ENCODE measurements around the gene RALA. TPM values are rescaled to one million over a fixed set of nuclear protein-coding genes. Genes with fewer than 3 reads are reported as not detected.

The RALA gene
- polyA plus RNA-seq, 1 donor (not counting 4 experiments of a cell fraction or from before 2014, with no cell fraction given), result 64.6 TPM

- H3K27ac ChIP-seq (ENCODE audit: control insufficient read depth, insufficient read depth, low read length), result no peak overlapping the region
- no peaks in the 10 kb centered on the region for H3K27me3 ChIP-seq (ENCODE audit: control insufficient read depth, extremely low read depth, insufficient read depth, low read length)
- dilution Hi-C loops (cut with MboI; ENCODE audit: extremely low pct_ligation_motif_present, low sequenced_read_pairs), result no loop called here
- no peak overlapping the region for H3K9ac ChIP-seq (ENCODE audit: control insufficient read depth, extremely low read depth, insufficient read depth, low read length)
- no peak for TF ChIP-seq EZH2 (IDR thresholded peaks at IDR 0.05; ENCODE audit: low read length)
- H3K79me2 ChIP-seq (ENCODE audit: control insufficient read depth, insufficient read depth, low read length), result peaks cover 65% of the 10 kb centered on the region
- H3K4me3 ChIP-seq (ENCODE audit: control insufficient read depth in 2 of 3, extremely low read depth in 1 of 3, insufficient read depth in 2 of 3, low read depth in 1 of 3, low read length in 3 of 3), result no peak overlapping the region
- H3K9me3 ChIP-seq (ENCODE audit: control insufficient read depth, low read depth, low read length), result no peaks in the 10 kb centered on the region
- H2AFZ ChIP-seq (ENCODE audit: control insufficient read depth, low read length), result no peak overlapping the region
- FAIRE-seq, result no peak
- H4K20me1 ChIP-seq (ENCODE audit: control insufficient read depth, extremely low read depth, insufficient read depth, low read length), result no peaks in the 10 kb centered on the region
- H3K4me1 ChIP-seq (ENCODE audit: control insufficient read depth, extremely low read depth, insufficient read depth, low read length), result peaks cover 4% of the 10 kb centered on the region
- H3K4me2 ChIP-seq (ENCODE audit: control insufficient read depth, extremely low read depth, insufficient read depth, low read depth, low read length), result no peak overlapping the region
- no peak for DNase-seq (ENCODE audit: low read depth, low spot score)
- no peaks in the 10 kb centered on the region for H3K9me1 ChIP-seq (ENCODE audit: control insufficient read depth, extremely low read depth, insufficient read depth, low read length)
- H3K36me3 ChIP-seq (ENCODE audit: control insufficient read depth in 2 of 2, extremely low read depth in 1 of 2, insufficient read depth in 2 of 2, low read length in 2 of 2), result peaks cover 0 to 2% of the 10 kb centered on the region in 2 experiments
Observed at GRCh38 chr7:39670052-39670451, 46.7 kb downstream of the RALA start.

DNA sequence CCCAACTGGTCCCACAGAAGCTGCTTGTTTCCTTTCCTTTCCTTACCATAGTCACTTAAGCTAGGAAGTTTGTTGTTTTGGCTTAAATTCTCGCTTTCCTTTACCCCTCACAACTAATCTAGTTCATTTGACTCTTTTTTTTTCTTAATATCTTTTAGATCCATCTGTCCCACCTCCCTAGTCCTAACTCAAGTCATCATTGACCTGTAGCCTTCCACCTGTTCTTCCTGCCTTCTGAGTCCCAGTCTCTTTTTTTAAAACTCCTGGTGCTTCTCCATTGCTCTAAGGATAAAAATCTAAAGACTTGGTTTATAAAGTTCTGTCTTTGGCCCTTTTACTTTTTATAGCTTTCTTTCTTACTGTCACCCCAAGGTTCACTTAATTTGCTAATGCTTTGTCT, 47.6 kb downstream of the RALA start:
- H4K20me1 ChIP-seq (ENCODE audit: control insufficient read depth, extremely low read depth, insufficient read depth, low read length), result no peaks in the 10 kb centered on the region
- no peak overlapping the region for H3K27ac ChIP-seq (ENCODE audit: control insufficient read depth, insufficient read depth, low read length)
- no peaks in the 10 kb centered on the region for H3K9me3 ChIP-seq (ENCODE audit: control insufficient read depth, low read depth, low read length)
- peaks cover 4% of the 10 kb centered on the region for H3K4me1 ChIP-seq (ENCODE audit: control insufficient read depth, extremely low read depth, insufficient read depth, low read length)
- DNase-seq (ENCODE audit: low read depth, low spot score) (no peak), FAIRE-seq (no peak)
- H3K27me3 ChIP-seq (ENCODE audit: control insufficient read depth, extremely low read depth, insufficient read depth, low read length), result no peaks in the 10 kb centered on the region
- H3K79me2 ChIP-seq (ENCODE audit: control insufficient read depth, insufficient read depth, low read length), result peaks cover 66% of the 10 kb centered on the region
- no peak overlapping the region for H3K4me3 ChIP-seq (ENCODE audit: control insufficient read depth in 2 of 3, extremely low read depth in 1 of 3, insufficient read depth in 2 of 3, low read depth in 1 of 3, low read length in 3 of 3)
- TF ChIP-seq, protein P1, sequence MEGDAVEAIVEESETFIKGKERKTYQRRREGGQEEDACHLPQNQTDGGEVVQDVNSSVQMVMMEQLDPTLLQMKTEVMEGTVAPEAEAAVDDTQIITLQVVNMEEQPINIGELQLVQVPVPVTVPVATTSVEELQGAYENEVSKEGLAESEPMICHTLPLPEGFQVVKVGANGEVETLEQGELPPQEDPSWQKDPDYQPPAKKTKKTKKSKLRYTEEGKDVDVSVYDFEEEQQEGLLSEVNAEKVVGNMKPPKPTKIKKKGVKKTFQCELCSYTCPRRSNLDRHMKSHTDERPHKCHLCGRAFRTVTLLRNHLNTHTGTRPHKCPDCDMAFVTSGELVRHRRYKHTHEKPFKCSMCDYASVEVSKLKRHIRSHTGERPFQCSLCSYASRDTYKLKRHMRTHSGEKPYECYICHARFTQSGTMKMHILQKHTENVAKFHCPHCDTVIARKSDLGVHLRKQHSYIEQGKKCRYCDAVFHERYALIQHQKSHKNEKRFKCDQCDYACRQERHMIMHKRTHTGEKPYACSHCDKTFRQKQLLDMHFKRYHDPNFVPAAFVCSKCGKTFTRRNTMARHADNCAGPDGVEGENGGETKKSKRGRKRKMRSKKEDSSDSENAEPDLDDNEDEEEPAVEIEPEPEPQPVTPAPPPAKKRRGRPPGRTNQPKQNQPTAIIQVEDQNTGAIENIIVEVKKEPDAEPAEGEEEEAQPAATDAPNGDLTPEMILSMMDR (optimal IDR thresholded peaks at IDR 0.05 in 1 of 3, IDR thresholded peaks at IDR 0.05 in 1 of 3, conservative IDR thresholded peaks at IDR 0.05 in 1 of 3; ENCODE audit: extremely low read depth in 1 of 3, insufficient read depth in 2 of 3, low read length in 3 of 3), result no peak
- TF ChIP-seq EZH2 (IDR thresholded peaks at IDR 0.05; ENCODE audit: low read length), result no peak
- no peaks in the 10 kb centered on the region for H3K9me1 ChIP-seq (ENCODE audit: control insufficient read depth, extremely low read depth, insufficient read depth, low read length)
- dilution Hi-C loops (cut with MboI; ENCODE audit: extremely low pct_ligation_motif_present, low sequenced_read_pairs), result no loop called here
- no peak overlapping the region for H2AFZ ChIP-seq (ENCODE audit: control insufficient read depth, low read length)
- H3K36me3 ChIP-seq (ENCODE audit: control insufficient read depth in 2 of 2, extremely low read depth in 1 of 2, insufficient read depth in 2 of 2, low read length in 2 of 2), result peaks cover 0 to 2% of the 10 kb centered on the region in 2 experiments
- H3K4me2 ChIP-seq (ENCODE audit: control insufficient read depth, extremely low read depth, insufficient read depth, low read depth, low read length), result no peak overlapping the region
- no peak overlapping the region for H3K9ac ChIP-seq (ENCODE audit: control insufficient read depth, extremely low read depth, insufficient read depth, low read length)

DNA sequence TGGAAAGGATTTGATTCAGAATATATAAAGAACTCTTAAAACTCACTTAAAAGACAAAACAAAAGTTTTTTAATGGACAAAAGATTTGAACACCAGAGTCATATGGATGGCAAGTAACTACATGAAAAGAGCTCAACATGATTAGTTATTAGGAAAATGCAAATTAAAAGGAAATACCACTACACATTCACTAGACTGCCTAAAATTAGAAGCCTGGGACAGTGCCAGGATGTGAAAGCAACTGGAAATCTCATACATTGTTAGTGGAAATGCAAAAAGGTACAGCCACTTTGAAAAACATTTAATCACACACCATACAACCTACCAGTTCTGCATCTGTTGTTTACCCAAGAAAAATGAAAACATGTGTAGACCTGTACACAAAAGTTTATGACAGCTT, 48.8 kb downstream of the RALA start:
- Histone ChIP-seq H3K4me2 (ENCODE audit: control insufficient read depth, extremely low read depth, insufficient read depth, low read depth, low read length) (no peak overlapping the region), H3K27me3 (ENCODE audit: control insufficient read depth, extremely low read depth, insufficient read depth, low read length) (no peaks in the 10 kb centered on the region), H3K36me3 (ENCODE audit: control insufficient read depth in 2 of 2, extremely low read depth in 1 of 2, insufficient read depth in 2 of 2, low read length in 2 of 2) (peaks cover 0 to 4% of the 10 kb centered on the region in 2 experiments), H3K9me3 (ENCODE audit: control insufficient read depth, low read depth, low read length) (no peaks in the 10 kb centered on the region), H2AFZ (ENCODE audit: control insufficient read depth, low read length) (no peak overlapping the region), H3K4me1 (ENCODE audit: control insufficient read depth, extremely low read depth, insufficient read depth, low read length) (peaks cover 4% of the 10 kb centered on the region), H3K4me3 (ENCODE audit: control insufficient read depth in 2 of 3, extremely low read depth in 1 of 3, insufficient read depth in 2 of 3, low read depth in 1 of 3, low read length in 3 of 3) (no peak overlapping the region), H4K20me1 (ENCODE audit: control insufficient read depth, extremely low read depth, insufficient read depth, low read length) (no peaks in the 10 kb centered on the region), H3K9me1 (ENCODE audit: control insufficient read depth, extremely low read depth, insufficient read depth, low read length) (no peaks in the 10 kb centered on the region), H3K9ac (ENCODE audit: control insufficient read depth, extremely low read depth, insufficient read depth, low read length) (no peak overlapping the region), H3K79me2 (ENCODE audit: control insufficient read depth, insufficient read depth, low read length) (peaks cover 72% of the 10 kb centered on the region), H3K27ac (ENCODE audit: control insufficient read depth, insufficient read depth, low read length) (no peak overlapping the region)
- DNase-seq (ENCODE audit: low read depth, low spot score), result no peak
- TF ChIP-seq EZH2 (IDR thresholded peaks at IDR 0.05; ENCODE audit: low read length), result no peak
- TF ChIP-seq, protein P1 (optimal IDR thresholded peaks at IDR 0.05 in 1 of 3, IDR thresholded peaks at IDR 0.05 in 1 of 3, conservative IDR thresholded peaks at IDR 0.05 in 1 of 3; ENCODE audit: extremely low read depth in 1 of 3, insufficient read depth in 2 of 3, low read length in 3 of 3), result no peak
- FAIRE-seq, result no peak
- dilution Hi-C loops (cut with MboI; ENCODE audit: extremely low pct_ligation_motif_present, low sequenced_read_pairs), result no loop called here
